IMR-90 (cell line): ENCODE measurements around the gene HPSE2. TPM values are rescaled to one million over a fixed set of nuclear protein-coding genes. Genes with fewer than 3 reads are reported as not detected.

Experiments used
- ATAC-seq: fragments of 200-7000 bp; cut with Tn5 transposase; 2 replicates; pipeline ENCODE4 v1.9.1; 2020; ENCODE audit warnings: low read depth, mild to moderate bottlenecking, moderate library complexity
- BruUV-seq: library from RNA; stranded (reverse); fragments of 400-500 nt; replicated peaks from 2 replicates; lab custom pipeline; 2021; lab: Mats Ljungman, UMichigan
- CTCF ChIA-PET: fragments of 300-600 bp; formaldehyde crosslinking; extraction: SDS; loops from one replicate; lab custom pipeline; 2021; ENCODE audit warnings: antibody characterized with exemption; lab: Yijun Ruan, JAX
- POLR2A ChIA-PET: fragments of 300-600 bp; sonication (Branson Sonifier 250); formaldehyde crosslinking; loops from one replicate; lab custom pipeline; 2022; ENCODE audit warnings: antibody characterized with exemption; ENCODE audit not compliant: unreplicated experiment; lab: Charles Lee
- DNase-seq: peaks from one replicate; pipeline ENCODE4 v3.0.0; 2013
- H2AFZ ChIP-seq: replicated peaks from 2 replicates; pipeline ENCODE3; 2013; ENCODE audit warnings: low read length, mild to moderate bottlenecking; ENCODE audit not compliant: poor library complexity
- H2AK5ac ChIP-seq: 2 replicates; pipeline ENCODE4 v1.6.1; 2013; ENCODE audit warnings: low read depth, low read length, inconsistent platforms
- H2AK9ac ChIP-seq: replicated peaks from 2 replicates; pipeline ENCODE3; 2013; ENCODE audit warnings: mild to moderate bottlenecking, low read depth, low read length, moderate library complexity; ENCODE audit not compliant: poor library complexity
- H2BK120ac ChIP-seq: 2 replicates; pipeline ENCODE4 v1.6.1; 2013; ENCODE audit warnings: low read depth, low read length, inconsistent platforms
- H2BK15ac ChIP-seq: 3 replicates; pipeline ENCODE4 v1.6.1; 2013; ENCODE audit warnings: low read depth, low read length, inconsistent platforms
- H2BK20ac ChIP-seq: 2 replicates; pipeline ENCODE4 v1.6.1; 2013; ENCODE audit warnings: low read depth, mild to moderate bottlenecking, inconsistent platforms, low read length, moderate library complexity
- H2BK5ac ChIP-seq: 2 replicates; pipeline ENCODE4 v1.6.1; 2013; ENCODE audit warnings: mild to moderate bottlenecking, low read depth, low read length, inconsistent platforms; ENCODE audit not compliant: poor library complexity, severe bottlenecking
- H3K14ac ChIP-seq: replicated peaks from 2 replicates; pipeline ENCODE4 v1.6.1; 2013; ENCODE audit warnings: low read depth, low read length, inconsistent platforms
- H3K18ac ChIP-seq: 2 replicates; pipeline ENCODE4 v1.6.1; 2013; ENCODE audit warnings: low read depth, low read length, control low read depth
- H3K23ac ChIP-seq: 2 replicates; pipeline ENCODE4 v1.6.1; 2013; ENCODE audit warnings: low read depth, low read length, inconsistent platforms
- H3K27ac ChIP-seq: 2 replicates; pipeline ENCODE4 v1.5.1; 2013; ENCODE audit warnings: mild to moderate bottlenecking, control low read depth, low read length; ENCODE audit not compliant: insufficient read depth
- H3K27me3 ChIP-seq: 2 replicates; pipeline ENCODE4 v1.6.1; 2013; ENCODE audit warnings: low read length; ENCODE audit not compliant: control insufficient read depth, insufficient read depth
- H3K36me3 ChIP-seq: 2 replicates; pipeline ENCODE4 v1.6.1; 2013; ENCODE audit warnings: low read length, mixed read lengths; ENCODE audit not compliant: control insufficient read depth, insufficient read depth
- H3K4ac ChIP-seq: 2 replicates; pipeline ENCODE4 v1.6.1; 2013; ENCODE audit warnings: low read depth, low read length, inconsistent platforms
- H3K4me1 ChIP-seq: 2 replicates; pipeline ENCODE4 v1.6.1; 2013; ENCODE audit warnings: low read length, mixed read lengths; ENCODE audit not compliant: control insufficient read depth, insufficient read depth
- H3K4me2 ChIP-seq: 2 replicates; pipeline ENCODE4 v1.6.1; 2013; ENCODE audit warnings: low read depth, mild to moderate bottlenecking, control low read depth, low read length, moderate library complexity
- H3K4me3 ChIP-seq: 2 replicates; pipeline ENCODE4 v1.5.1; 2013; ENCODE audit warnings: low read depth, mild to moderate bottlenecking, control low read depth, low read length, moderate library complexity; ENCODE audit not compliant: insufficient read depth
- H3K56ac ChIP-seq: 2 replicates; pipeline ENCODE4 v1.6.1; 2013; ENCODE audit warnings: low read length, inconsistent platforms; ENCODE audit not compliant: insufficient read depth; ENCODE audit errors: extremely low read depth
- H3K79me1 ChIP-seq, 2 experiments: 2 replicates each; pipeline ENCODE4 v1.6.1; 2013; ENCODE audit warnings: low read length in 2 of 2, inconsistent platforms in 1 of 2, low read depth in 1 of 2
- H3K9ac ChIP-seq: 2 replicates; pipeline ENCODE4 v1.6.1; 2013; ENCODE audit warnings: low read depth, low read length, control low read depth
- H3K9me1 ChIP-seq: 2 replicates; pipeline ENCODE4 v1.6.1; 2013; ENCODE audit warnings: low read length, inconsistent platforms; ENCODE audit not compliant: insufficient read depth
- H3K9me3 ChIP-seq: 2 replicates; pipeline ENCODE4 v1.6.1; 2013; ENCODE audit warnings: low read length; ENCODE audit not compliant: control insufficient read depth, insufficient read depth
- H4K20me1 ChIP-seq: 2 replicates; pipeline ENCODE4 v1.6.1; 2013; ENCODE audit warnings: low read length, inconsistent platforms; ENCODE audit not compliant: insufficient read depth
- H4K5ac ChIP-seq: 2 replicates; pipeline ENCODE4 v1.6.1; 2013; ENCODE audit warnings: mild to moderate bottlenecking, low read depth, low read length, control low read depth
- H4K8ac ChIP-seq, 2 experiments: 2 replicates each; pipeline ENCODE4 v1.6.1; 2013; ENCODE audit warnings: low read depth in 2 of 2, low read length in 2 of 2, control low read depth in 1 of 2, inconsistent platforms in 1 of 2
- H4K91ac ChIP-seq: 2 replicates; pipeline ENCODE4 v1.6.1; 2013; ENCODE audit warnings: low read depth, low read length, inconsistent platforms; ENCODE audit not compliant: insufficient read depth
- CHD1 ChIP-seq: IDR thresholded peaks from 2 replicates; pipeline ENCODE4 v1.6.1; 2012; ENCODE audit warnings: low read depth, low read length, improper control_type of control experiment
- POLR2A ChIP-seq: IDR thresholded peaks from 2 replicates; pipeline ENCODE4 v1.6.1; 2012; ENCODE audit warnings: mild to moderate bottlenecking, low read depth, low read length
- dilution Hi-C: fragments of 300-500 bp; cut with HindIII; formaldehyde crosslinking; loops from one replicate; pipeline ENCODE4 v1.14.3; 2018; ENCODE audit warnings: low sequenced_read_pairs; ENCODE audit not compliant: unreplicated experiment
- in situ Hi-C: fragments of 300-500 bp; cut with MboI; formaldehyde crosslinking; loops from 3 replicates; pipeline ENCODE4 v1.14.3; 2019; ENCODE audit warnings: low sequenced_read_pairs, inconsistent platforms, mixed read lengths
- intact Hi-C: fragments of 100-400 bp; cut with micrococcal nuclease; formaldehyde crosslinking; loops from 2 replicates; pipeline ENCODE4 v1.10.0; 2022
- polyA plus RNA-seq, 3 experiments: library from polyadenylated mRNA; depleted of rRNA; stranded (reverse); fragments of >200 nt; gene quantifications; 2 replicates each; pipeline ENCODE4 v1.2.3, GENCODE V29; 2012; ENCODE audit warnings: low replicate concordance in 1 of 3
- total RNA-seq: library from RNA; depleted of rRNA; stranded (reverse); fragments of >200 nt; gene quantifications from 2 replicates; pipeline ENCODE4 v1.2.3, GENCODE V29; 2012

The HPSE2 gene
- total and polyA plus RNA-seq, 2 of the 4 experiments (the other 2 are of a cell fraction), result not detected

DNA sequence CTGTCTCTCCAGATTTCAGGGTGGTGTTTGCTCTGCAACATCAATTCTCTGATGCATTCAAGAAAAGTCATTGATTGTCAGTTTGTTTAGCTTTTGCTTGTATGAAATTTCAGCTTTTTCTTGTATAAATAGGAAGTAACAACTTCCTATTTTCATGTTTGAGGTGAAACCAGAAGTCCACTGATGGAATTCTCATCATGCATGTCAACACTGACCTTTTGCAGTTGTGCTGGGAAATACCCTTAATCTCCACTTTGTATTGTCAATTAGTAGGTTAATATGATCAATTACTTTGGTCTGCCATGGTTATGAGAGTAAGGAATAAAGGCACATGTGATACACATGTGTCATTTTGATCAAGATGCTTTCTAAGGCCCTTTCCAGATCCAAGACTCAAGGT, 580.2 kb downstream of the HPSE2 start:
- Histone ChIP-seq H3K4me1 (no peaks in the 10 kb centered on the region), H3K27ac (no peak overlapping the region), H3K36me3 (no peaks in the 10 kb centered on the region), H2AFZ (no peak overlapping the region), H3K56ac (no peak overlapping the region), H4K8ac (no peak overlapping the region), H3K18ac (no peak overlapping the region), H3K9ac (no peak overlapping the region), H2AK5ac (no peak overlapping the region), H3K9me1 (no peaks in the 10 kb centered on the region), H4K5ac (no peak overlapping the region), H4K91ac (no peak overlapping the region), H3K79me1 (no peaks in the 10 kb centered on the region), H2BK20ac (no peak overlapping the region), H3K4ac (no peak overlapping the region), H4K20me1 (no peaks in the 10 kb centered on the region), H2BK15ac (no peak overlapping the region), H3K23ac (no peak overlapping the region), H2BK5ac (no peak overlapping the region), H3K9me3 (no peaks in the 10 kb centered on the region), H3K14ac (no peak overlapping the region), H3K4me3 (no peak overlapping the region), H3K4me2 (no peak overlapping the region), H2AK9ac (no peak overlapping the region), H3K27me3 (no peaks in the 10 kb centered on the region), H2BK120ac (no peak overlapping the region)
- in situ Hi-C loops, result no loop called here
- ChIA-PET POLR2A (no interaction called here), CTCF (no interaction called here)
- dilution Hi-C loops, result no loop called here
- no peak for TF ChIP-seq CHD1
- TF ChIP-seq POLR2A, result no peak
- BruUV-seq, result no TSS peak
- no peak for DNase-seq
- ATAC-seq, result no peak
- intact Hi-C loops, result no loop called here
